NT2/D1 (cell line): ENCODE measurements around the gene SET.
A peak's percentile ranks its signal among the peaks of the same experiment; 100 is the strongest.
"Not testable (repeated sequence)": the region's sequence is repeated elsewhere in the genome, so short reads cannot be mapped to it uniquely, and the experiment has no call there.

Experiments used
- DNase-seq: peaks from one replicate; pipeline ENCODE4 v3.0.0-alpha.2; 2011; ENCODE audit warnings: low read depth, low spot score
- H3K27me3 ChIP-seq: 2 replicates; pipeline ENCODE4 v1.6.0; 2011; ENCODE audit warnings: mild to moderate bottlenecking; ENCODE audit not compliant: insufficient read length, insufficient read depth
- H3K36me3 ChIP-seq: 2 replicates; pipeline ENCODE4 v1.6.1; 2011; ENCODE audit warnings: mild to moderate bottlenecking, low read length, mixed read lengths; ENCODE audit not compliant: insufficient read depth, insufficient read length
- H3K4me1 ChIP-seq: 2 replicates; pipeline ENCODE4 v1.5.1; 2011; ENCODE audit not compliant: insufficient read depth, insufficient read length
- H3K4me3 ChIP-seq: 2 replicates; pipeline ENCODE4 v1.5.1; 2011; ENCODE audit warnings: low read depth; ENCODE audit not compliant: insufficient read length
- H3K9ac ChIP-seq: 2 replicates; pipeline ENCODE4 v1.6.0; 2011; ENCODE audit warnings: low read depth; ENCODE audit not compliant: insufficient read length
- H3K9me3 ChIP-seq: 2 replicates; pipeline ENCODE4 v1.5.1; 2011; ENCODE audit warnings: mild to moderate bottlenecking, low read length; ENCODE audit not compliant: insufficient read depth
- SUZ12 ChIP-seq: IDR thresholded peaks from 2 replicates; pipeline ENCODE4 v1.6.1; 2011; ENCODE audit not compliant: insufficient read length, insufficient read depth; ENCODE audit errors: extremely low read depth
- YY1 ChIP-seq: IDR thresholded peaks from 2 replicates; pipeline ENCODE4 v1.6.1; 2011; ENCODE audit not compliant: insufficient read length, insufficient read depth
- ZNF274 ChIP-seq: IDR thresholded peaks from 2 replicates; pipeline ENCODE4 v1.6.1; 2011; ENCODE audit warnings: mild to moderate bottlenecking, low read depth, low read length

Gene SET, protein sequence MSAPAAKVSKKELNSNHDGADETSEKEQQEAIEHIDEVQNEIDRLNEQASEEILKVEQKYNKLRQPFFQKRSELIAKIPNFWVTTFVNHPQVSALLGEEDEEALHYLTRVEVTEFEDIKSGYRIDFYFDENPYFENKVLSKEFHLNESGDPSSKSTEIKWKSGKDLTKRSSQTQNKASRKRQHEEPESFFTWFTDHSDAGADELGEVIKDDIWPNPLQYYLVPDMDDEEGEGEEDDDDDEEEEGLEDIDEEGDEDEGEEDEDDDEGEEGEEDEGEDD

DNA sequence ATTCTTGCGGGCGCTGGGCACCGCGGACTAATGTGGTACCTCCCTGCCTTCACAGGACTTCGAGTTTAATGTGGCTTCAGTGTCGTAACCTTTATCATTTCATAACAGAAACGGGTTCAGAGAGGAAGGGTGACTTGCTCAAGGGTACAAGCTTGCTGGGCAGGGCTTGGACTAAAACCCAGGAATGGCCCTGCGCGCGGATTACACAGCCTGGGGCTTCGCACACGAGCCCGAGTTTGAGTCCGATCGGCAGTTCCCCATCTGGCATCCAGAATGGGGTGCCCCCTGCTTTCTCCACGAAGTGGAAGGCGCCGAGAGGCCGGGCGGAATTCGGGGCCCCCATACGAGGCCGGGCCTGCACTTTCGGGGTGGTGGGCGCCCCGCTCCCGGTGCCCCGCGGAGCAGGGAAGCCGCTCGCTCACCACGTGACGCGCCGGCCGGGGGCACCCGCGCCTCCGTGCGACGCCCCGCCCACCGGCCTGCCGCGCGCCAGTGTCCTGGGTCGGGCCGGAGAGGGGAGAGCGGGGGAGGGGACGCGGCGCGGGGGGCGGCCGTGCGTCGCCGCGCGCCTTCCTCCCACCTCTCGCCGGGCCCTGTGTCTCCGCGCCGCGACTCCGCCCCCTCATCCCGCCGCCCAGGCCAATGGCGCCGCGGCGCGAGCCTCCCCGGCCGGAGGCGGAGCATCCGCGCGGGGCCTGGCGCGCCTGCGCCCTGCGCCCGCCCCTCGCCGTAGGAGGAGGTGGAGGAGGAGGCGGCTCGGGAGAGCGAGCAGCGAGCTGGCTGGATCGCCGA is at the start of gene SET:
Gene SET (plus strand): TSS at position 722 of the 792 bp plus-strand sequence. CDS start 361 bp downstream, outside the sequence.
- Histone ChIP-seq H3K9ac (peak within 1 kb of the TSS; percentile 99), H3K27me3 (no peaks in the 10 kb centered on the region), H3K9me3 (no peaks in the 10 kb centered on the region), H3K4me1 (peaks cover 12% of the 10 kb centered on the region), H3K4me3 (peak within 1 kb of the TSS; percentile 97), H3K36me3 (peaks cover 63% of the 10 kb centered on the region)
- no peak for TF ChIP-seq ZNF274
- no peak for TF ChIP-seq SUZ12
- TF ChIP-seq YY1, result no peak
- DNase-seq, result peak; percentile 88

DNA sequence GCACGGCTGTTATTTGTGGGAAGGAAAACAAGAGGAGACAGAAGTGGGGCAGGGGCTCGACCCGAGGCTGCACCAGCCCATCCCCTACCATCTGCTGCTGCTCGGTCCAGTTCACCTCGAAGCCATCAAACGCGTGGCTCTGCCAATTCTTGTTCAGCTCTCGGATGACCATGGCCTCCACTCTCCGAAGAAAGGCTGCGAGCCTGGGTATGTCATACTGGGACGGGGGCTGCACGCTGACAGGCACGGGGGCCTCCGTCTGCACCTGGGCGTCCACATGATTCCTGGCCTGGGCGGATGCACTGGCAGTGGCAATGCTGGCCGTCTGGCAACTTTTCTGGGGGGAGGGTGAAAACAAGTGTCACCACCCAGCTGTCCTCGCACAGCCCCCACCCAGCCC is 48.4 kb upstream of the SET start:
- Histone ChIP-seq H3K9me3 (no peaks in the 10 kb centered on the region), H3K27me3 (no peaks in the 10 kb centered on the region), H3K36me3 (peaks cover 73% of the 10 kb centered on the region), H3K9ac (no peak overlapping the region), H3K4me1 (peaks cover 26% of the 10 kb centered on the region), H3K4me3 (no peak overlapping the region)
- TF ChIP-seq ZNF274, result no peak
- no peak for TF ChIP-seq YY1
- TF ChIP-seq SUZ12, result no peak
- DNase-seq, result no peak

DNA sequence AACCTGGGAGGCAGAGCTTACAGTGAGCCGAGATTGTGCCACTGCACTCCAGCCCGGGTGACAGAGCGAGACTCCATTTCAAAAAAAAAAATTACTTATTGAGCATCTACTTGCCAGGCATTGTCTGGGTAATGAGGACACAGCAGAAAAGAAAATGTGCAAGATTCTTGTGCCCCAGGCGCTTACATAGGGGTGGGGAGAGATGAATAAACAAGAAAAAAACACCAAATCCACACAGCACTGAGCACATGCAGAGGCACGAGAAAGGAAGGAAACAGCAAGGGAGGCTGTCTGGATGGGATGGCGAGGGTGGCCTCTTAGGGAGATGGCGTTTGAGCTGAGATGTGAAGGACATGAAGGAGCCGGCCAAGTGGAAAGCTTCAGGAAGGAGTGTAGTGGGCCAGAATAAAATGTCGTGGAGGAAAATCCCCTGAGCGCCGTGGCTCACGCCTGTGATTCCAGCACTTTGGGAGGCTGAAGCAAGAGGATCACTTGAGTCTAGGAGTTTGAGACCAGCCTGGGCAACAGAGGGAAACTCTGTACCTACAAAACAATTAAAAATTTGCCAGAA is 46.3 kb upstream of the SET start:
- H3K4me3 ChIP-seq, result no peak overlapping the region
- H3K4me1 ChIP-seq, result peaks cover 11% of the 10 kb centered on the region
- no peak for DNase-seq
- no peaks in the 10 kb centered on the region for H3K27me3 ChIP-seq
- no peak overlapping the region for H3K9ac ChIP-seq
- H3K36me3 ChIP-seq, result peaks cover 67% of the 10 kb centered on the region
- TF ChIP-seq ZNF274 (no peak), SUZ12 (no peak), YY1 (no peak)
- H3K9me3 ChIP-seq, result no peaks in the 10 kb centered on the region

GRCh38 chr9:128643519-128644300 is 45.3 kb upstream of the SET start:
- Histone ChIP-seq H3K36me3 (peaks cover 65% of the 10 kb centered on the region), H3K9me3 (no peaks in the 10 kb centered on the region), H3K9ac (peak overlapping the region; percentile 46), H3K27me3 (no peaks in the 10 kb centered on the region), H3K4me3 (no peak overlapping the region), H3K4me1 (peaks cover 11% of the 10 kb centered on the region)
- TF ChIP-seq SUZ12 (no peak), YY1 (no peak), ZNF274 (no peak)
- no peak for DNase-seq

DNA sequence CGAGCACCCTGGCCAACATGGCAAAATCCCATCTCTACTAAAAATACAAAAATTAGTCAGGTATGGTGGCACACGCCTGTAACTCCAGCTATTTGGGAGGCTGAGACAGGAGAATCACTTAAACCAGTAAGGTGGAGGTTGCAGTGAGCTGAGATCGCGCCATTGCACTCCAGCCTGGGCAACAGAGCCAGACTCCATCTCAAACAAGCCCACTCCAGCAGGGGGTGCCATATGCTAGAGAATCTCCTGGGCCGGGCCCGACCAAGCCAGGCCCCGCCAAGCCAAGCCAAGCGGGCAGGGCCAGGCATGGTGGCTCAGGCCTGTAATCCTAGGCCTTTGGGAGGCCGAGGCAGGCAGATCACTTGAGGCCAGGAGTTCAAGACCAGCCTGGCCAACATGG is 40.8 kb upstream of the SET start:
- H3K27me3 ChIP-seq, DNase-seq, H3K9ac ChIP-seq: not testable (repeated sequence)

GRCh38 chr9:128651798-128652197 is 37.2 kb upstream of the SET start:
- Histone ChIP-seq H3K9me3 (no peaks in the 10 kb centered on the region), H3K27me3 (no peaks in the 10 kb centered on the region), H3K36me3 (peaks cover 38% of the 10 kb centered on the region), H3K9ac (no peak overlapping the region), H3K4me1 (no peaks in the 10 kb centered on the region), H3K4me3 (no peak overlapping the region)
- no peak for TF ChIP-seq ZNF274
- TF ChIP-seq YY1, result no peak
- TF ChIP-seq SUZ12, result no peak
- no peak for DNase-seq

More for the DNA sequence above, 40.8 kb upstream of the SET start:
- peaks cover 51% of the 10 kb centered on the region for H3K36me3 ChIP-seq
- H3K9me3 ChIP-seq, H3K4me1 ChIP-seq, H3K4me3 ChIP-seq: not testable (repeated sequence)

- Histone ChIP-seq H3K4me1 (no peaks in the 10 kb centered on the region), H3K9ac (no peak overlapping the region), H3K4me3 (no peak overlapping the region), H3K36me3 (peaks cover 26% of the 10 kb centered on the region), H3K27me3 (no peaks in the 10 kb centered on the region), H3K9me3 (no peaks in the 10 kb centered on the region)
- no peak for DNase-seq
- TF ChIP-seq ZNF274, result no peak
- no peak for TF ChIP-seq SUZ12
- no peak for TF ChIP-seq YY1
Measured at GRCh38 chr9:128653908-128654307, 35.1 kb upstream of the SET start.
